GM23338 (cell line): ENCODE data around the gene UNC5B. TPM values are rescaled to one million over a fixed set of nuclear protein-coding genes. Genes with fewer than 3 reads are reported as not detected.

Experiments
- ATAC-seq: fragments of 200-7000 bp; cut with Tn5 transposase; 3 replicates; pipeline ENCODE4 v1.9.1; 2020
- DNase-seq: peaks from one replicate; pipeline ENCODE4 v3.0.0-alpha.2; 2015; ENCODE audit warnings: low spot score
- H2AFZ ChIP-seq: fragments of 200-600 bp; sonication (generic); 2 replicates; pipeline ENCODE4 v1.8.0; 2016; ENCODE audit warnings: antibody characterized with exemption, mild to moderate bottlenecking, moderate library complexity
- H3F3A ChIP-seq: fragments of 200-600 bp; sonication (generic); replicated peaks from 2 replicates; pipeline ENCODE4 v1.8.0; 2017; ENCODE audit warnings: antibody characterized with exemption, mixed run types, low read depth
- H3K27ac ChIP-seq: fragments of 200-600 bp; sonication (generic); 2 replicates; pipeline ENCODE4 v1.6.1; 2016; ENCODE audit warnings: low read depth
- H3K27me3 ChIP-seq: fragments of 200-600 bp; sonication (generic); 2 replicates; pipeline ENCODE4 v1.8.0; 2016; ENCODE audit warnings: mild to moderate bottlenecking, mixed run types, moderate library complexity; ENCODE audit not compliant: insufficient read depth
- H3K36me3 ChIP-seq: fragments of 200-600 bp; sonication (generic); 2 replicates; pipeline ENCODE4 v1.8.0; 2016; ENCODE audit warnings: mild to moderate bottlenecking; ENCODE audit not compliant: insufficient read depth
- H3K4me1 ChIP-seq: fragments of 200-600 bp; sonication (generic); 2 replicates; pipeline ENCODE4 v1.8.0; 2016; ENCODE audit warnings: mild to moderate bottlenecking, moderate library complexity; ENCODE audit not compliant: insufficient read depth
- H3K4me2 ChIP-seq: fragments of 200-600 bp; sonication (generic); 2 replicates; pipeline ENCODE4 v1.7.1; 2017; ENCODE audit warnings: mixed run types
- H3K4me3 ChIP-seq: fragments of 200-600 bp; sonication (generic); 2 replicates; pipeline ENCODE4 v1.6.1; 2016; ENCODE audit warnings: mixed run types
- H3K79me2 ChIP-seq: fragments of 200-600 bp; sonication (generic); replicated peaks from 2 replicates; pipeline ENCODE4 v1.8.0; 2017; ENCODE audit warnings: mild to moderate bottlenecking; ENCODE audit not compliant: insufficient read depth
- H3K9me2 ChIP-seq: fragments of 200-600 bp; sonication (generic); 2 replicates; pipeline ENCODE4 v1.8.0; 2017; ENCODE audit not compliant: insufficient read depth
- H4K20me1 ChIP-seq: fragments of 200-600 bp; sonication (generic); replicated peaks from 2 replicates; pipeline ENCODE4 v1.8.0; 2017; ENCODE audit warnings: mild to moderate bottlenecking; ENCODE audit not compliant: insufficient read depth
- H3K27ac Mint-ChIP-seq: 2 replicates; pipeline ENCODE4 v1.8.0; 2020; ENCODE audit warnings: inconsistent platforms, mild to moderate bottlenecking, moderate library complexity, mixed read lengths
- H3K27me3 Mint-ChIP-seq: 3 replicates; pipeline ENCODE4 v1.8.0; 2022; ENCODE audit warnings: low read depth, mild to moderate bottlenecking, moderate library complexity, mixed read lengths, inconsistent platforms; ENCODE audit not compliant: insufficient read depth, poor library complexity
- H3K36me3 Mint-ChIP-seq: 3 replicates; pipeline ENCODE4 v1.8.0; 2021; ENCODE audit warnings: low read depth, mild to moderate bottlenecking, inconsistent platforms, moderate library complexity, mixed read lengths
- H3K4me1 Mint-ChIP-seq: 3 replicates; pipeline ENCODE4 v1.8.0; 2020; ENCODE audit warnings: mild to moderate bottlenecking, inconsistent platforms, mixed read lengths
- H3K4me3 Mint-ChIP-seq: 3 replicates; pipeline ENCODE4 v1.8.0; 2021; ENCODE audit warnings: moderate library complexity, mild to moderate bottlenecking, inconsistent platforms, mixed read lengths
- H3K9me3 Mint-ChIP-seq: 3 replicates; pipeline ENCODE4 v1.8.0; 2020; ENCODE audit warnings: moderate library complexity, mild to moderate bottlenecking, inconsistent platforms, mixed read lengths
- CREB1 ChIP-seq: fragments of 250-450 bp; sonication (Bioruptor Pico); IDR thresholded peaks from 2 replicates; pipeline ENCODE4 v1.5.0; 2020; ENCODE audit warnings: low read depth, mild to moderate bottlenecking, moderate library complexity
- ETS1 ChIP-seq: IDR thresholded peaks from 2 replicates; pipeline ENCODE4 v1.6.1; 2016; ENCODE audit warnings: antibody characterized with exemption
- EZH2 ChIP-seq: fragments of 200-600 bp; sonication (generic); IDR thresholded peaks from one replicate; pipeline ENCODE4 v1.8.0; 2017; ENCODE audit warnings: antibody characterized with exemption, mild to moderate bottlenecking, low read depth; ENCODE audit not compliant: unreplicated experiment
- EZH2phosphoT487 ChIP-seq: fragments of 200-600 bp; sonication (generic); IDR thresholded peaks from one replicate; pipeline ENCODE4 v1.8.1; 2018; ENCODE audit warnings: antibody characterized with exemption; ENCODE audit not compliant: unreplicated experiment
- JUNB ChIP-seq: IDR thresholded peaks from one replicate; pipeline ENCODE4 v1.6.1; 2016; ENCODE audit warnings: antibody characterized with exemption; ENCODE audit not compliant: unreplicated experiment
- NANOG ChIP-seq: IDR thresholded peaks from 2 replicates; pipeline ENCODE4 v1.6.1; 2016; ENCODE audit warnings: antibody characterized with exemption, borderline replicate concordance
- REST ChIP-seq: IDR thresholded peaks from one replicate; pipeline ENCODE4 v1.6.1; 2018; ENCODE audit warnings: antibody characterized with exemption; ENCODE audit not compliant: unreplicated experiment
- ZNF331 ChIP-seq: fragments of 250-450 bp; sonication (Bioruptor Pico); IDR thresholded peaks from 2 replicates; pipeline ENCODE4 v1.5.0; 2020; ENCODE audit warnings: low read depth, mild to moderate bottlenecking, moderate library complexity
- ZNF462 ChIP-seq: fragments of 250-450 bp; sonication (Bioruptor Pico); IDR thresholded peaks from 2 replicates; pipeline ENCODE4 v1.5.0; 2020; ENCODE audit warnings: mild to moderate bottlenecking, moderate library complexity
- polyA plus RNA-seq: library from polyadenylated mRNA; unstranded; fragments of >200 nt; fragmentation: Nextera tagmentation; extraction: Ambion mirVana; gene quantifications from 2 replicates; pipeline ENCODE4 v1.2.1, GENCODE V29; 2016
- total RNA-seq: library from RNA; depleted of rRNA; stranded (reverse); fragments of >200 nt; shearing (Covaris generic); gene quantifications from 2 replicates; pipeline ENCODE4 v1.2.3, GENCODE V29; 2014

Gene UNC5B
- total and polyA plus RNA-seq, 2 experiments from 2014 or later: 8.0 to 31.2 TPM

GRCh38 chr10:71330789-71331404 lies 118.5 kb downstream of the UNC5B start (continued):
- TF ChIP-seq ZNF331 (CRISPR knock-in tag) (no peak), ZNF462 (CRISPR knock-in tag) (no peak), ETS1 (no peak), NANOG (no peak)

GRCh38 chr10:71331736-71332135 lies 119.4 kb downstream of the UNC5B start:
- peaks cover 21% of the 10 kb centered on the region for H3K4me1 Mint-ChIP-seq
- H3F3A ChIP-seq: no peaks in the 10 kb centered on the region
- no peaks in the 10 kb centered on the region for H3K79me2 ChIP-seq
- no peak overlapping the region for H3K4me3 ChIP-seq
- no peaks in the 10 kb centered on the region for H3K4me1 ChIP-seq
- no peaks in the 10 kb centered on the region for H4K20me1 ChIP-seq
- no peak for ATAC-seq
- H3K4me2 ChIP-seq: no peak overlapping the region
- TF ChIP-seq EZH2phosphoT487 (no peak), REST (no peak), ZNF331 (CRISPR knock-in tag) (no peak), NANOG (no peak), EZH2 (no peak), CREB1 (CRISPR knock-in tag) (no peak), JUNB (no peak)
- H3K9me3 Mint-ChIP-seq: no peaks in the 10 kb centered on the region
- H3K27ac ChIP-seq: no peak overlapping the region
- no peak for DNase-seq
- H3K4me3 Mint-ChIP-seq: no peak overlapping the region
- H3K9me2 ChIP-seq: no peaks in the 10 kb centered on the region
- H2AFZ ChIP-seq: no peak overlapping the region
- no peaks in the 10 kb centered on the region for H3K27me3 ChIP-seq
- H3K27me3 Mint-ChIP-seq: peaks cover 15% of the 10 kb centered on the region
- no peak overlapping the region for H3K27ac Mint-ChIP-seq
- H3K36me3 Mint-ChIP-seq: peaks cover 17% of the 10 kb centered on the region
- no peaks in the 10 kb centered on the region; the same call in 1 of the 2 replicates for H3K36me3 ChIP-seq
